GM19438 (cell line): Measurements from ENCODE around the gene HTR4.
A peak's percentile ranks its signal among the peaks of the same experiment; 100 is the strongest.

Experiments
- ATAC-seq: cut with Tn5 transposase; IDR thresholded peaks from one replicate; pipeline ENCODE4 v1.9.1; 2021; ENCODE audit warnings: low read depth; ENCODE audit not compliant: unreplicated experiment

HTR4 gene

GRCh38 chr5:148445578-148445977 is 208.7 kb downstream of the HTR4 start:
- no peak for ATAC-seq

- ATAC-seq, result peak; percentile 80
Measured at GRCh38 chr5:148443998-148444397, 210.3 kb downstream of the HTR4 start.

- ATAC-seq, result no peak
Measured at GRCh38 chr5:148443241-148443640, 211.1 kb downstream of the HTR4 start.

GRCh38 chr5:148438933-148439332 is 215.4 kb downstream of the HTR4 start:
- no peak for ATAC-seq

- no peak for ATAC-seq
Measured at GRCh38 chr5:148437249-148437648, 217.1 kb downstream of the HTR4 start.

- no peak for ATAC-seq
Measured at GRCh38 chr5:148436029-148436428, 218.3 kb downstream of the HTR4 start.

- no peak for ATAC-seq
Measured at GRCh38 chr5:148433826-148434225, 220.5 kb downstream of the HTR4 start.
